K562 (cell line): Measurements from ENCODE around the gene RNH1. TPM values are rescaled to one million over a fixed set of nuclear protein-coding genes. Genes with fewer than 3 reads are reported as not detected.

Experiments used
- CC2D1A ChIP-seq: fragments of 450-650 bp; IDR thresholded peaks from 2 replicates; pipeline ENCODE4 v1.6.1; 2017; ENCODE audit warnings: mild to moderate bottlenecking
- CHAMP1 ChIP-seq: fragments of 450-650 bp; IDR thresholded peaks from 2 replicates; pipeline ENCODE4 v1.6.1; 2016; ENCODE audit warnings: mild to moderate bottlenecking
- EP400 ChIP-seq: fragments of 450-650 bp; IDR thresholded peaks from 2 replicates; pipeline ENCODE4 v1.6.1; 2017; ENCODE audit warnings: antibody characterized with exemption, mild to moderate bottlenecking, moderate library complexity
- FOSL1 ChIP-seq: fragments of 200-800 bp; sonication (Bioruptor generic); conservative IDR thresholded peaks from 2 replicates; pipeline ENCODE4 v1.6.1; 2016; ENCODE audit warnings: missing genetic modification characterization, missing compliant biosample characterization
- GABPB1 ChIP-seq: sonication (generic); formaldehyde crosslinking; IDR thresholded peaks from 2 replicates; pipeline ENCODE4 v1.8.0; 2022; ENCODE audit warnings: mild to moderate bottlenecking, missing genetic modification reagents
- HDAC2 ChIP-seq: fragments of 450-650 bp; IDR thresholded peaks from 2 replicates; pipeline ENCODE4 v1.6.1; 2016; ENCODE audit warnings: mild to moderate bottlenecking
- HSF4 ChIP-seq: fragments of 250-450 bp; sonication (Bioruptor Pico); IDR thresholded peaks from 2 replicates; pipeline ENCODE4 v2.1.2; 2022; ENCODE audit warnings: mild to moderate bottlenecking, moderate library complexity, borderline replicate concordance
- ID3 ChIP-seq, 2 experiments: fragments of 250-450 bp in 1 of 2; fragments of 450-650 bp in 1 of 2; sonication (Bioruptor Pico) in 1 of 2; IDR thresholded peaks; 2 replicates each; pipeline versions ENCODE4 v1.6.1 to v1.8.0; 2016 to 2021; ENCODE audit warnings: mild to moderate bottlenecking in 2 of 2, moderate library complexity in 2 of 2, missing compliant biosample characterization in 1 of 2, missing genetic modification characterization in 1 of 2
- MCM5 ChIP-seq: fragments of 450-650 bp; IDR thresholded peaks from 2 replicates; pipeline ENCODE4 v1.6.1; 2016; ENCODE audit warnings: low read depth
- MEF2A ChIP-seq: IDR thresholded peaks from 2 replicates; pipeline ENCODE4 v1.6.1; 2011; ENCODE audit warnings: low read depth, mild to moderate bottlenecking, low read length, moderate library complexity; ENCODE audit not compliant: control insufficient read depth
- NBN ChIP-seq: fragments of 450-650 bp; IDR thresholded peaks from 2 replicates; pipeline ENCODE4 v1.6.1; 2016; ENCODE audit warnings: low read depth, mild to moderate bottlenecking
- NRF1 ChIP-seq, 2 experiments: fragments of 450-650 bp; IDR thresholded peaks in 1 of 2; conservative IDR thresholded peaks in 1 of 2; 2 replicates each; pipeline ENCODE4 v1.6.1; 2014; ENCODE audit warnings: mild to moderate bottlenecking in 2 of 2
- POLR2A ChIP-seq: fragments of 450-650 bp; conservative IDR thresholded peaks from 2 replicates; pipeline ENCODE4 v1.6.1; 2016
- RAD21 ChIP-seq, 2 experiments: fragments of 250-450 bp in 1 of 2; fragments of 450-650 bp in 1 of 2; sonication (Bioruptor Pico) in 1 of 2; formaldehyde crosslinking in 1 of 2; IDR thresholded peaks in 1 of 2; conservative IDR thresholded peaks in 1 of 2; 2 replicates each; pipeline versions ENCODE4 v1.4.0 to v1.8.0; 2020 to 2022; ENCODE audit warnings: mild to moderate bottlenecking in 2 of 2, moderate library complexity in 1 of 2
- RBBP5 ChIP-seq: fragments of 200-600 bp; sonication (generic); IDR thresholded peaks from 2 replicates; pipeline ENCODE4 v1.6.1; 2012; ENCODE audit warnings: borderline replicate concordance, mild to moderate bottlenecking, low read length, control low read depth, inconsistent platforms; ENCODE audit not compliant: insufficient read depth, poor library complexity, severe bottlenecking
- RBFOX2 ChIP-seq: fragments of 200-400 bp; formaldehyde crosslinking; IDR thresholded peaks from 2 replicates; pipeline ENCODE4 v1.6.1; 2017; ENCODE audit warnings: low read depth, mild to moderate bottlenecking, low read length, moderate library complexity
- SIN3B ChIP-seq: fragments of 450-650 bp; IDR thresholded peaks from 2 replicates; pipeline ENCODE4 v1.6.1; 2017; ENCODE audit warnings: low read depth, mild to moderate bottlenecking, moderate library complexity
- SOX6 ChIP-seq: fragments of 450-650 bp; IDR thresholded peaks from 2 replicates; pipeline ENCODE4 v1.6.1; 2014; ENCODE audit warnings: mild to moderate bottlenecking
- TBP ChIP-seq: optimal IDR thresholded peaks from 2 replicates; pipeline ENCODE3; 2011; ENCODE audit warnings: low read depth, low read length, improper control_type of control experiment
- ZBTB49 ChIP-seq: sonication (generic); formaldehyde crosslinking; IDR thresholded peaks from 2 replicates; pipeline ENCODE4 v1.8.0; 2022; ENCODE audit warnings: missing genetic modification reagents, mild to moderate bottlenecking, borderline replicate concordance
- ZBTB9 ChIP-seq: fragments of 450-650 bp; formaldehyde crosslinking; IDR thresholded peaks from 2 replicates; pipeline ENCODE4 v1.4.0; 2020; ENCODE audit warnings: mild to moderate bottlenecking, moderate library complexity
- polyA plus RNA-seq, 8 experiments: library from polyadenylated mRNA; depleted of rRNA in 4 of 8; stranded (reverse) in 5 of 8; unstranded in 3 of 8; fragments of >200 nt; fragmentation: Nextera tagmentation in 2 of 8; fragmentation: Illumina TruSeq in 1 of 8; extraction: Ambion mirVana in 2 of 8; extraction: Trizol in 1 of 8; gene quantifications; 2 replicates each; pipeline versions ENCODE4 v1.2.1 to v1.2.3, GENCODE V29; 2011 to 2014; ENCODE audit warnings: inconsistent platforms in 1 of 8, missing spikeins in 1 of 8
- total RNA-seq, 7 experiments: library from RNA; depleted of rRNA in 6 of 7; stranded (reverse); fragments of >200 nt in 6 of 7; fragmentation: Illumina TruSeq in 2 of 7; extraction: Trizol in 2 of 7; gene quantifications; 2 replicates each; pipeline versions ENCODE4 v1.2.1 to v1.2.3, GENCODE V29; 2011 to 2021; ENCODE audit warnings: low replicate concordance in 1 of 7

Gene RNH1
- total and polyA plus RNA-seq, 9 of the 15 experiments (the other 6 are each of a cell fraction or from before 2014, with no cell fraction given) = 2.5 to 160 (median 44.3) TPM

- TF ChIP-seq MEF2A = no peak
- TF ChIP-seq SOX6 = 0 out of 2 replicates have a peak, but pooled peaks have one; percentile 7
- no peak for TF ChIP-seq MCM5
- no peak for TF ChIP-seq CHAMP1
- peak; percentile 56; the same call in 1 of the 2 replicates for TF ChIP-seq SIN3B
- no peak for TF ChIP-seq ID3 (CRISPR knock-in tag; IDR thresholded peaks at IDR 0.05)
- 0 out of 2 replicates have a peak, but pooled peaks have one; percentile 16 for TF ChIP-seq ID3 (tag; IDR thresholded peaks at IDR 0.05)
- peak; percentile 84 for TF ChIP-seq POLR2A
- TF ChIP-seq EP400 = peak; percentile 86
- no peak for TF ChIP-seq HSF4 (CRISPR knock-in tag)
- TF ChIP-seq CC2D1A = 0 out of 2 replicates have a peak, but pooled peaks have one; percentile 32
- TF ChIP-seq ZBTB49 (CRISPR knock-in tag) = peak; percentile 82; the same call in 1 of the 2 replicates
- TF ChIP-seq RBBP5 = peak; percentile 49
- TF ChIP-seq TBP = peak; percentile 90
- peak; percentile 80 to 84 for TF ChIP-seq RAD21 (CRISPR knock-in tag; conservative IDR thresholded peaks at IDR 0.05 in 1 of 2, IDR thresholded peaks at IDR 0.05 in 1 of 2)
- TF ChIP-seq GABPB1 = peak; percentile 87
- TF ChIP-seq RBFOX2 = peak; percentile 87
- TF ChIP-seq NRF1 (conservative IDR thresholded peaks at IDR 0.05 in 1 of 2, IDR thresholded peaks at IDR 0.05 in 1 of 2) = peak; percentile 76 to 80
- peak; percentile 43; the same call in 1 of the 2 replicates for TF ChIP-seq ZBTB9
- peak; percentile 73 for TF ChIP-seq HDAC2
- TF ChIP-seq FOSL1 (tag) = 0 out of 2 replicates have a peak, but pooled peaks have one; percentile 6
- peak; percentile 81 for TF ChIP-seq NBN
Measured at GRCh38 chr11:447923-448731, 58.9 kb downstream of the RNH1 start (continued).
